ENCODE data around the gene HELZ.
"Not testable (repeated sequence)": the region's sequence is repeated elsewhere in the genome, so short reads cannot be mapped to it uniquely, and the experiment has no call there.

The HELZ gene

DNA sequence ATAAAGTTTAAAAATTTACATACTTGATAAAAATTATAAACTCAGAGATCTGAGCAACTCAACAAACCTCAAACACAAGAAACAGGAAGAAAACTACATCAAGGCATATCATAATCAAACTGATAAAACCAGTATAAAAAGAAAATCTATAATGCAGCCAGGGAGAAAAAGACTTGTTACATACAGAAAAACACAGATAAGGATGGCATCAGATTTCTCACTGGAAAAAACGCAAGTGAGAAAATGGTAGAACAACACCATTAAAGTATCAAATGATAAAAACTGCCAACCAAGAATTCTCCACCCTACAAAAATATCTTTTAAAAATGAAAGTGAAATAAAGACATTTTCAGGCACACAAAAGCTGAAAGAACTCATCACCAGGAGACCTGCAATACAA, 129.6 kb downstream of the HELZ start:
- no peak for DNase-seq (ENCODE audit: low spot score)

DNA sequence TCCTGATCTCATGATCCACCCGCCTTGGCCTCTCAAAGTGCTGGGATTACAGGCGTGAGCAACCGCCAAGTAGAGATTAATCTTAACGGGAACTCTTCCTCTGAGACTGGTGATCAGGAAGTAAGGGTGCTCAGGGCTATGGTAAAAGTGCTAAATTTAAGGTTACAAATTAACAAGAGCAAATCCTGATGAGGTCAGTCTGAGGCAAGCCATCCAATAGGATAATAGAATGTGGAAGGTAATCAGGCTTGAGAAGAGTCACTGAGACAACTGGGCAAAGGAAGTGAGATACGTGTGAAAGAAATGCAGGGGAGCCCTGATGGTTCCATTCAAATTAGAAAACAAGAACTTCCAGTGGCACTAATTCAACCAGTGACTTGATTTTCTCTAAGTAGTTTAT, 131.5 kb downstream of the HELZ start:
- no peak for DNase-seq (ENCODE audit: low spot score)

DNA sequence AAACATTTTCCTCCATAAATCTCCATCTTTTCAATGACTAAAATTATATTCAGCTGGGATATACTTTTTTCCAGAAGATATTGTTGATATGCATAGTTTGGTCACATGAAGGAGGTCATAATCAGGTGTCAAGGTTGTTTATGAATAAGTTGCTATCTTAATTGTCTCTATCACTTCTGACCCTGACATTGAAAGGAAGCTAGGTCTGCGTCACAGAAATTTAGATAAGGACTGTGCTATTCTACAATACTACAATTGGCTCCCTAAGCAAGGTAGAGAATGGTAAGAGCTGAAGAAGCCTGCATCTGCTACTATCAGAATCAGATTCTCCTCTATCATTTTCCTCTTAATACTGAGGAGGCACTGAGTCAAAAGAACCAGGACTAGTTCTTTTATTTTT, 133.2 kb downstream of the HELZ start:
- no peak for DNase-seq (ENCODE audit: low spot score)

DNA sequence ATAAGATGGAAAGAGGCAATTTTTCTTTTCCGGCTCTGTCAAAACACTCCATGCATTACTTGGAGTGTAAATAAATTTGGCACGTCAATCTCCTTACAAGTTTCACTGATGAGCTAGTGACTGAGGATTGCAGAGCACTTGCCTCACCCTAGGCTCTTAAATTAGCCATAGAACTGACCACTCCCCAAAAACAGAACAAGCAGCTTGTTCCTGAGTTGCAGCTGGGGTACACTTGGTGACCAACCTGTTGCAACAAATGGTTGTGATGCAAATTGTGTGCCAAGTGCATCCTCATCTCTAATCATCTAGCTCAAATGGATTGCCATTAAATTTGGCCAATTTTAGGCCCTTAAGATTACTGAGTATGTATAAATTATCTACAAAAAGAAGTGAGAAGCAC, 133.7 kb downstream of the HELZ start:
- no peak for DNase-seq (ENCODE audit: low spot score)

DNA sequence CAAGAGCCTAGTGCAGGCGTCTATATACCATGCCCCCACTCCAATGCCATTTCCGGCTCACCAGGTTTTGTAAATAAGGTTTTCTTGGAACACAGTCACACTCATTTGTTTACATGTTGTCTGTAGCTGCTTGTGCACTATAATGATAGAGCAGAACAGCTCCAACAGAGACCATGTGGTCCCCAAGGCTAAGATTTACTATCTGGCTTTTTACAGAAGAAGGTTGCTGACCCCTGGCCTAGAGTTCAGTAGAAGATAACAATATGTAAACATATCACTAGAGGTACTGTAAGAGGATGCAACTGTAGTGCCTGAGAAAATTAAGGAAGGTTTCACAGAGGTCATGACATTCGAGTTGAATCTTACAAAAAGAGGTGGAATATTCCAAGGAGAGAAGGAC, 134.4 kb downstream of the HELZ start:
- no peak for DNase-seq (ENCODE audit: low spot score)

DNA sequence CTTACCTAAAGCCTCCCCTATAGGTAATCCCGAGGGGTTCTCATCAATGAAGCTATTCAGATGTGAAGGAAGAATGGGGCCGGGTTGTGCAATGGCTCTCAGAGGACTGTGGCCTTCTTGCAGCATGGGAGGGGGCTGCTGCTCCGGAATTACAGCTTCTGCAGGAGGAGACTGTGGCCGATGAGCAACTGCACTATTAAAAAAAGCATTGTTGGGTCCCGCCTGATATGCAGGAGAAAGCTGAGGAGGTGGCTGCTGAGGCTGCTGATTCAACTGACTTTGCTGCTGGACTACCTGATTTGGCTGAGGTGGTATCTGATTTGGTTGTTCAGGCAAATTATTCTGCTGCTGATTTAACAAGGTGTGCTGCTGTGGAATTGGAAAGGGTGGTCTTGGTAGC, 135.9 kb downstream of the HELZ start:
- no peak for DNase-seq (ENCODE audit: low spot score)

DNA sequence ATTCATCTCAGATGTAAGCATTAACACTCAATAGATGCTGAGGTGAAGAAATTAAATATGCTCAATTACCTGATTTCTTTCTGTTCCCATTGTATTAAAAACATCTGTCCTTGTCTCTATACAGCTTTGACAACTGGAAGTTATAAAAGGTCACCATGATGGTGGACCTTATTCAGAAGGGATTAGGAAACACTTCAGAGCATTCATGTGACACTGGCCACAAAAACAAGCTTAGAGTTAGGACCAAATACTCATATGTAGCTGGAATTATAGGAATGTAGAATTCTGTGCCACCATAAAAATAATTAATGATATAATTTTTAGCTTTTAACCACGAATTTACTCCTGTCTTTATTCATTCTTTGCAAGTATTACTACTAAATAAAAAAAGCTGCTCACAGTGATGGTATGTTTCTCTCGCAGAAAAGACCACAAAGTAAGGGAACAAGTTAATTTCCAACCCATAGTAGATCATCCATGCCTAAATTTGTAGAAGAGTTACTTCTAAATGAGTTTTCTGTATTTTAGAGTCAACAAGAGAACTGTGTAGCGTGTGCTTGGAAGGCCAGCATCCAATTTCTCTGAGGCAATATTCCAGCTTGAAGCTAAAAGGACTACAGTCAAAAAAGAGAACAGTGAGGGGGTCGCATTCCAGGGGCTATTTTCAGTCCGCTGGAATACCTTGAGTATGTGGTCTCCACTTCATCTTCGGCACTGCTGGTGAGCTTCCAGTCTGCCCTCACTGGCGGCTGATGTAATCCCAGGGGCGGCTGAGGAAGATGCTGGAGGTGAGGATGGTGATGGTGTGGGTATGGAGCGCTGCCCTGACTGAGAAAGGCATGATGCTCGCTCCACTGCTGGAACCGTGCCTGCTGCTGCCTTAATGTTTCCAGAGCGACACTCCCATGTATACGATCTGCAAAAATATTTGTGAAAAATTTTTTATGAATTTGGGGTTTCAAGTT, 136.9 kb downstream of the HELZ start:
- DNase-seq (ENCODE audit: low spot score), result no peak

DNA sequence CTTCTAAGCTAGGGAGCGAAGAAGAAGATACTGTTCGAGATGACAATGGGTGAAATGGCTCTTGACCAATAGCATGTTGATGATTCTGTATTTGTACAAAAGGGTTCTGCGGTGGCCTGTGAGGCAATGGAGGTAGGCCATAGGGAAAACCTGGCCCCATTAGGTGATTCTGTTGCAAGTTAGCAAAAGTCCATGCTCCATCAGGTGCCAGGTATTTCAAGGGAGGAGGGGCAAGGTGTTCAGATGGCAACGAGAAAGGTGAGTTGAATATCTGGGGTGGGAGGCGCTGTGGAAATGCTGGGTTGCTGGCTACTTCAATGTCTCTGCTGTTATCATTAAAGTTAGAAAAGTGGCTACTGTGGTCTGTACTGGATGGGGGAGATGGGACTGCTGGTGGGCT, 137.8 kb downstream of the HELZ start:
- DNase-seq (ENCODE audit: low spot score), result no peak

DNA sequence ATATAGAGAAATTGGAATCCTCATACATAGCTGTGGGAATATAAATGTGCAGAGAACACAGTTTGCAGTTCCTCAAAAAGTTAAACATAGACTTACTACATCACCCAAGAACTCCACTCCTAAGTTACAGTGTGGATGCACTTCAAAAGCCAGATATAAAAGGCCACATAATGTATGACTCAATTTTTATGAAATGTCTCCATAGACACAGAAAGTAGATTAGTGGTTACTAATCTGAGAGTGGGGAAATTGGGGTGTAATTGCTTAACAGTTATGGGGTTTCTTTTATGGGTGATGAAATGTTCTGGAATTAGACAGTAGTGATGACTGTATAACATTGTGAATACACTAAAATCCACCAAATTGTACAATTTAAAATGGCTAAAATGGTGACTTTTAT, 139.8 kb downstream of the HELZ start:
- no peak for DNase-seq (ENCODE audit: low spot score)

DNA sequence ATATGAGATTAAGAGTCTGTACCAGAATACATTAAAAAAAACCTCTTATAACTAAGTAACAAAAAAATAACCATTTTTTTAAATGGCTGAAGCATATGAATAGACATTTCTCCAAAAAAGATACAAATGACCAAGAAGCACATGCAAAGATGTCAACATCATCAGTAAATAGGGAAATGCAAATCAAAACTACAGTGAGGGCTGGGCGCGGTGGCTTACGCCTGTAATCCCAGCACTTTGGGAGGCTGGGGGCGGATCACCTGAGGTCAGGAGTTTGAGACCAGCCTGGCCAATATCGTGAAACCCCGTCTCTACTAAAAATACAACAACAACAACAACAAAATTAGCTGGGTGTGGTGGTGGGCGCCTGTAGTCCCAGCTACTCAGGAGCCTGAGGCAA, 140.4 kb downstream of the HELZ start:
- DNase-seq (ENCODE audit: low spot score), result not testable (repeated sequence)

DNA sequence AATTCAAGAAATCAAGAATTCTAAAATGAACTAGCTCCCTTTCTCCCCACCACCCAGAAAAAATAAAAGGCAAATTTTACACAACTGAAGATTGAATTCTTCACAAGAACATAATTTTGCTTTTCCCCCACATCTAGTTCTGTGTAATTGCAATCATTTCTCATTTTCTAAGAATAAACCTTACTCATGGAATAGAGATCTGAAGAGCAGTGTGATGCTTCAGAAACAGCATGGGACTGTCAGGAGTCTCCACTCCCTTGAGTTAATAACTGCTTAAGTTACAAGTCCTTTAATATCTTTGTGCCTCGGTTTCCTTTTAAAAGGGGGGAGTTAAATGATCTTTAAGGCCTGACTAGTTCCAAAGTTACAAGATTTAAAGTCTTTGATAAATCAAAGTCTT, 147.0 kb downstream of the HELZ start:
- DNase-seq (ENCODE audit: low spot score), result no peak

DNA sequence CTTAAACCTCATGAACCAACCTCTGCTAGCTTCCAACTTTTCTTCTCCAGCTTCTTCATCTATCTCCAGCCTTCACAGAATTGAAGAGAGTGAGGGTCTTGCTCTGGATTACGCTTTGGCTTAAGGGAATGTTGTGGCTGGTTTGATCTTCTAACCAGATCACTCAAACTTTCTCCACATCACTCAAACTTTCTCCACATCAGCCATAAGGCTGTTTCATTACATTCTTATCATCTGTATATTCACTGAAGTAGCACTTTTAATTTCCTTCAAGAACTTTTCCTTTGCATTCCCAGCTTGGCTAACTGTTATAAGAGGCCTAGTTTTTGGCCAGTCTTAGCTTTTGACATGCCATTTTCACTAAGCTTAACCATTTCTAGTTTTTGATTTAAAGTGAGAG, 148.4 kb downstream of the HELZ start:
- DNase-seq (ENCODE audit: low spot score), result no peak

DNA sequence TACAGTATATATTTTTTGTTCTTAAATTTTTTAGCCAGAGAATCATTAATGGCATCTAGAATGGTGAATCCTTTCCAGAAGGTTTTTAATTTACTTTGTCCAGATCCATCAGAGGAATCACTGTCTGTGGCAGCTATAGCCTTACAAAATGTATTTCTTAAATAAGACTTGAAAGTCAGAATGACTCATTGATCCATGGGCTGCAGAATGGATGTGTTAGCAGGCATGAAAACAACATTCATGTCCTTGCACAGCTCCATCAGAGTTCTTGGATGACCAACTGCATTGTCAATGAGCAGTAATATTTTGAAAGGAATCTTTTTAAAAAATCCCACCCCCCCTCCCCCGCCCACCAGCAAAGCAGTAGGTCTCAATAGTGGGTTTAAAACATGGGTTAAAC, 149.2 kb downstream of the HELZ start:
- DNase-seq (ENCODE audit: low spot score), result no peak

DNA sequence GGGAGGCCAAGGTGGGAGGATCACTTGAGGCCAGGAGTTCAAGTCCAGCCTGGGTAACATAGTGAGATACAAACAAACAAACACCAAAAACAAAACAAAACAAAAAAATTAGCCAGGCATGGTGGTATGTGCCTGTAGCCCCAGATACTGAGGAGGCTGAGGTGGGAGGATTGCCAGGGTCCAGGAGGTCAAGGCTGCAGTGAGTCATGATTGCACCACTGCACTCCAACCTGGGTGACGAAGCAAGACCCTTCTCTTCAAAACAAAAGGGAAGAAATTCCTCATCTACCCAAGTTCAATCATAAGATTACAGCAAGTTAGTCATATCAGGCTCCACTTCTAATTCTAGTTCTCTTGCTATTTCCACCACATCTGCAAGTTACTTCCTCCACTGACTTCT, 149.7 kb downstream of the HELZ start:
- not testable (repeated sequence) for DNase-seq (ENCODE audit: low spot score)

DNA sequence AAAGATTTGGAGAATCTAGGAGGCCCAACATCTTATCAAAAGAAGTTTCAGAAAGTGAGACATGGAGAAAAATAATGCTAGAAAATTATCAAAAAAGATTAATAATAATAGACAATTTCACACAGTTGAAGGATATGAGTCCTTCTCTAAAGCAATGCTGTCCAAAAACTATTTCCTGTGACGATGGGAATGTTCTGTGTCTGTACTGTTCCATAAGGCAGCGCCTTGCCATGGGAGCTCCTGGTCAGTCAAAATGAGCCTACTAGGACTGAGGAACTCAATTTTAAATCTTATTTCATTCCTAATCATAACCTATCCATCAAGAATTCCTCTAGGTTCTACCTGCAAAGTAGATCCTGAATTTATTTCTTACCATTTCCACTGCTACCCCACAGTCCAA, 151.6 kb downstream of the HELZ start:
- DNase-seq (ENCODE audit: low spot score), result no peak

DNA sequence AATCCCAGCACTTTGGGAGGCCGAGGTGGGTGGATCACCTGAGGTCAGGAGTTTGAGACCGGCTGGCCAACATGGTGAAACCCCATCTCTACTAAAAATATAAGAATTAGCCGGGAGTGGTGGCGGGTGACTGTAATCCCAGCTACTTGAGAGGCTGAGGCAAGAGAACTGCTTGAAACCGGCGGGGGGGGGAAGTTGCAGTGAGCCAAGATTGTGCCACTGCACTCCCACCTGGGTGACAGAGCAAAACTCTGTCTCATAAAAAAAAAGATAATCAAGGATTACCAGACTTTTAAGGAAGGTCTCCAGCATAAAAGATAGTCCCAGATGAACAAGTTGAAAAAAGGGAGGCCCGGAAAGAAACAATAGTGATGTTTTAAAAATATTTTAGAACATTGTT, 152.3 kb downstream of the HELZ start:
- not testable (repeated sequence) for DNase-seq (ENCODE audit: low spot score)

DNA sequence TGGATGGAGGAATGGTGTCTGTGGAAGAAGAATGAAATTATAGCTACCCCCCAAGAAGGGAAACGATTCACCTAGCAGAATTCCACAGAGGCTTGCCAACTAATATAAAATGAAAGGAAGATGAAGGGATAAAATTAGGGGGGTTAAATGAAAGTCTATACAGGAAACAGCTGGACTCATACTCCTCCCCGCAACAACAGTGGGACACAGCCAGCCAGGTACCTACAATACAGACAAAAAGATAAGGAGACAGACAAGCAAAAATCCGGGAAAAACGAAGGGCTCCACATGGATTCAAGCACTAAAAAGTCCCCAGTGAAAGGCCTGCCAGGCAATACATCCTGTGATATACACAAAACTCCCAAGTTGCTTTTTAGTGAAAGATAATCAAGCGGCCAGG, 152.7 kb downstream of the HELZ start:
- no peak for DNase-seq (ENCODE audit: low spot score)

DNA sequence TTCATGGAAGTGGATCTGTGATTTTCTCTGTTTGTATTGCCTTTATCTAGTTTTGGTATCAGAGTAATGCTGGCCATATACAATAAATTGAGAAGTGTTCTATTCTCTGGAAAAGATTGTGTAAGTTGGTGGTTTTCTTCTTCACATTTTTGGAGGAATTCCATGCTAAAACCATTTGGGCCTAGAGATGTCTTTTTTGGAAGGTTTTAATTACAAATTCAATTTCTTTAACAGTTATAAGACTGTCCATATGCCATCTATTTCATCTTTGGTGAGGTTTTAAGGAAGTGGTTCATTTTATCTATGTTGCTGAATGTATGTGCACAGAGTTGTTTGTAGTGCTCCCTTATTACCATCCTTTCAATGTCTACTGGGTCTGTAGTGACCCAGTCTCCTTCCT, 154.7 kb downstream of the HELZ start:
- no peak for DNase-seq (ENCODE audit: low spot score)

DNA sequence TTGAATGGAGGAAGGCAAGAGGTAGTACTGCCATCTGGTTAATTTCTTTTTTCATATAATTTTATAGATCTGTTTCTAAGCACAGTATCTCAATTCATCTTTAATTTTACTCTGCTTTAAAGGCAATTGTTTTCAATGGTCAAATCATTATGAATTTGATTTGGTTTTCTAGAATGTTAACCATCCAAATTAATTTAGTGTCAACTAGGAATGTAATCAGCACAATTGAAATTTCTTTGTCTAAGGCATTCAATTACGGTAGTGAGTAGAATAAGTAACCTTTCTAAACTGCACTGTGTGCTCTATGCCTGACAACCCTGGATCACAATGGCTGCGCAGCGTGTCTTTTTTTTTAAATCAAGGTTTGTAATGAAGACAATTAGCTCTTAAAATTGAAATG, 156.4 kb downstream of the HELZ start:
- no peak for DNase-seq (ENCODE audit: low spot score)

DNA sequence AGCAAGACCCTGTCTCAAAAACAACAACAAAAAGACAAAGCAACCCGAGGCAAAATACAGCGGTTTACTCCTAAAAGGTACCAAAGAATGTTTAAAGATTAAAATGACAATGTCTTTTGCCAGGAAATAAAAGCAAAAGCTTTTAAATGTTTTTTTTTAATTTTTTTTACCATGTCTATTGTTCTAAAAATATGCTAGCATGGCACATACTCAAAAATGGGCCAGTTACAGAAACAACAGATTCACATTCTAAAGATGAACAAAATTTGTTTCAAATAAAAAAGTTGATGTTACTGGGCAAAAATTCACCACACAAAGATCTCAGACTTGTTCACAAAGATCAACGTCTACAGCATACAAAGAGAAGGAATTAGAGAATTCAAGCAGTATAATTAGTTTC, 159.6 kb downstream of the HELZ start:
- no peak for DNase-seq (ENCODE audit: low spot score)

DNA sequence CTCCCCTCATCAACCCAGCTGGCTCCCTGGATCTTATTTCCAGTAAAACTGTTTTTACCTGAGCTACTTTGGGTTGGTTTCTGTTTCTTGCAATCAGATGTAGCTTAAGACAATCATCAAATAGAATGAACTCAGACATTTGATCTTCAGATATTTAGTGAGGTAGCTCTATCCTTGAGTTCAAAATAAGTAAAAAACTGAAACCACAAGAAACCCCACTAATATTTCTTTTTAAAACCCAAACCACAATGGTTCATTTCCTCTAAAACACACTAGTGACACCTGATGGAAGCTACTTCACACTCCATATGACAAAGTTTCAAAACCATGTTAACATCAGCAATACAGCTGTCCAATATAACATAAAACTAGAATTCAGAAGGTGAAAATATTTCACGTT, 162.9 kb downstream of the HELZ start:
- DNase-seq (ENCODE audit: low spot score), result no peak

DNA sequence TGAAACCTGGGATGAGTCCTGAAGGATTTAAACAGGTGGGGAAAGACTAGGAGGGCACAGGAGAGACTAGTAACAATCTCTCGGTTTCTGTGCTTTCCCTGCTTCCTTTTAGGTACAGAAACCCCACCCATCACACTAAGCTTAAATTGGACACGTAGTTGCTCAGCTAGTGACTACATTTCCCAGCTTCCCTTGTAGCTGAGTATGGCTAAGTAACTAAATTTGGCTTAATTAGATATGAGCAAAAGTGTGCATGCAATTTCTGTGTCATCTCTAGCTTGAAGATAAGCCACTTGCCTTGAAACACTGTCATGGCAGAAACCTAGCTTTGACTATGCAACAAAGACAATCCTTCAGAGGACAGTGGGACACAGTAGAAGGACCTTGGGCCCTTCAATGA, 164.2 kb downstream of the HELZ start:
- no peak for DNase-seq (ENCODE audit: low spot score)

DNA sequence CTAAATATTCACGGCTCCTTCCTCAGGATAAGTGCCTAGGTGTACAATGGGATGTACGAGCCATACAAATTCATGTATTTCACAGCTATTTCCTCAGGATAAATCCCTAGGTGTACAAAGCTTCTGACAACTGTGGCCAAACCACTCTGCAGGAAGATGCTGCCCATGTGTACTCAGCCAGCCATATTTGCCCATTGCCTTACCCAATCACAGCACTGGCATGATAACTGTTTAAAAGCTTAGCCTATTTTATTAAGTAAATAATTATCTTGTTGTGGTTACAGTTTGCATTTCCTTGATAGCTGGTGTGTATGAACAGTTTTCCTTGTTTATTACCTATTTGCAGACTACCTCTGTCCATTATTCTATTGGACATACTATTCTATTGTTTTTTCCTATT, 165.5 kb downstream of the HELZ start:
- DNase-seq (ENCODE audit: low spot score), result no peak

DNA sequence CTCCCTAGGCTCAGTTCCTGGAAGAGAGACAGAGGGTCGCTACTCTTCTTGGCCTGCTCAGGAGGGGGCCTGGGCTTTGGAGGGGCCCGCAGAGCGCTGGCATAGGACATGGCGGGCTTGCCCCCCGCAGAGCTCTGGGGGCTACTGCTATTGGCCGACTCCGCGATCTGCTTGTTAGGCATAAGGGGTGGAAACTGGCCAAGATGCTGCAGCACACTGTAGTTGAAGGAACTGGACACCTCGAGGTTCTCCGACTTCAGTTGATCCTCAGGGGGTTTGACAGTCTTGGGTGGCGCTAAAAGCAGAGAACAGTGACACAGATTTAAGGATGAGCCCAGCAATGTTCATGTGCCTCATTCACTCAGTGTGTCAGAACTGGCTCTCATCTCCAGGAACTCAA, 166.7 kb downstream of the HELZ start:
- DNase-seq (ENCODE audit: low spot score), result no peak

Data from ecto neural progenitor cell (in vitro differentiated cells).